CD4-positive, alpha-beta T cell treated with Interleukin-12 subunit alpha and Interleukin-12 subunit beta, for 1 hour (primary cell): ENCODE results near the gene MS4A10.

Experiments
- DNase-seq: peaks from one replicate; pipeline ENCODE4 v3.0.0-alpha.2; 2020

The MS4A10 gene

GRCh38 chr11:60830478-60831142, 45.5 kb downstream of the MS4A10 start:
- DNase-seq, result no peak

DNA sequence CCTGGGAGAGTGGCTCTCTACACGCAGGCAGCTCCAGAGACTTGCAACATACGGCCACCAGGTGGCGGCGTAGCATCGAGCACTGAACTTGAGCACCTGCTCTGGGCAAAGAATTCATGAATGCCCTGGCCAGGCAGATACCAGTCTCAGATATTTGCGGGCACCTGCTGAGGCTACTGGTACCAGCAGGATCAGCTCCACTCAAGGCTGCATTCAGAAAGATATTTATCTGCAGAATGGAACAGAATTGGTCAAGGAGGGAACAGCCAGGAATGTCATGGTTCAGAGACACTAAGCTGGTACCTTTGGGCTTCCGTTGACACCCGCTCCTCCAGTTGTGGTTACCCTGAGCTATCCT, 46.0 kb downstream of the MS4A10 start:
- DNase-seq, result peak; percentile 80

GRCh38 chr11:60831501-60832079, 46.5 kb downstream of the MS4A10 start:
- no peak for DNase-seq

DNA sequence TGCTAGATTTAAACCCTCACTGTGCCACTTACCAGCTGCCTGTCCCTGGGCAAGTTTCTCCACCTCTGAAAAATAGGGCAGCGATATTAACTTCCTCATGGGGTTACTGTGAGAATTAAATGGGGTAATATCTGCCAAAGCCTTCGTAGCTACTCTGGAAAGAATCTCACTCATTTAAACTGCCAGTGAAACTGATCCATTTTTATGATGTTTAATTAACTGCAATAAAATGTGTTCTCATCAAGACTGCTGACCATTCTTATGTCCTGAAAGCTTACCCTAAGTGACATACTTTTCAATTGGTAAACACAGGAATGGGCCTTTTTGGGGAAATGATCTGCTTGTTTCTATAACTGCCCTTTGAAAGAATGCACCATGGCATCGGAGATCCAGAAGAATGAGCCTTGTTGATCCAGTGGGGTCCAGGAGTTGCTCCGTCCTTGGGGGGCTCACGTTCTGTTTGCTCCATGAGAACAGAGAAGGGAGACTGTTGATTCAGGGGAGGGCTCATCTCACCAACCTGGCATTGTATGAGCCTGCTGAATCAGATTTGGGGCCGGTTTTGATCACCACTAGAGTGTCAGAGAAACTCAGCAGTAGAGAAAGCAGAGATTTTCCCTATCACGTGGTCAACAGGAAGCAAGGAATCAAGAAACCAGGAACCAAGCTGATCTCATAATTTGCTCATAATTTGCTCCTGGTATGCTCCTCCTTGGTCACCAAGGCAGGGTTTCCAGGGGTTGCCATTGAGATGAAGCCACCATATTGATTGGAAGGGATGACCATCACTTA, 49.8 kb downstream of the MS4A10 start:
- no peak for DNase-seq

- DNase-seq, result no peak
These were observed 50.4 kb downstream of the MS4A10 start for GRCh38 chr11:60835534-60835846.

DNA sequence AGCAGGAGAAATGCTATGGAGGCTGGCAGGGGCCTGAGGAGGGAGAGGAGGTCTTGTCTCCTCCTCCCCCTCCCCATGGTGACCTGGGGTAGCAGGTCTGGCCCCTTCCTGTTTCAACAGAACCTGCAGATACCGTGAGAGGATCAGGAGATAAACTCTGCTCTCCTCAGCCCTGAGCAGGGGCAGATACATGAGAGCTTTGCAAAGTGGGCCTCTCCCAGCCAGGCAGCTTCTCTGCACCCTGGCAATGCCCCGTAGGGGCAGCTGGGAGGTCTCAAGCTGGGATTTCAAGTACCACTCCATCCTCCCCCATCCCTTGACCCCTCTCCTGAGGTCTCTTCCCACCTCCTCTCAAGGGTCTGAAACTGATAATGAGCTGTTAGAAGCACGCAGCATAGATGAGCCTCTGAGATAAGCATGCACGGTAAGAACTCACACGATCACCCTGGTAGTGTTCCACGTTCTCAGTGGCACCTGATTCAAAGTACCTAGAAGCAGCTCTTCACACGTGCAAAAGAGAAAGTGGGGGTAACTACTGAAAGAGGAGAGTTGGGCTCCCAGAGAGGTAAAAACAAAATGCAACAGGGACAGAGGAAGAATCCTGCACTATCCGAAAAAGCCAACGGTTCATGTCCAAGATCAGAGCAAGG, 51.9 kb downstream of the MS4A10 start:
- no peak for DNase-seq

DNA sequence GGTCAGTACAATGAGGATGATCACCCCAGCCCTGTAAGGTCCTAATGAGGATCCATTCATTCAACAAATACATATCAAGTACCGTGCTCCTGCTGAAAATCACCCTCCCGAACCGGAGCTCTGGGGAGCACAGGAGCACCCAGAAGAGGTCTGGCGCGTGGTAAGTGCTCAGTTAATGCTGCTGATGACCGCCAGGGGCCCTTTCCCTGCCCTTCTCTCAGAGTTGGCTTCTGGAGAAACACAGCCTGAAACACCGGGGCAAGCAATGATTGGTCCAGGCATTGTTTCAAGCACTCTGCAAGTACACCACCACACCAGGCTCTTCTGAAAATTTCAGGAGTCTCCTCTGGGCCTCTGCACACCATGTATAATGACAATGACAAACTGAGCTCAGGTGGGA, 53.0 kb downstream of the MS4A10 start:
- no peak for DNase-seq

- DNase-seq, result no peak
These were observed 55.6 kb downstream of the MS4A10 start for GRCh38 chr11:60840470-60841430.

DNA sequence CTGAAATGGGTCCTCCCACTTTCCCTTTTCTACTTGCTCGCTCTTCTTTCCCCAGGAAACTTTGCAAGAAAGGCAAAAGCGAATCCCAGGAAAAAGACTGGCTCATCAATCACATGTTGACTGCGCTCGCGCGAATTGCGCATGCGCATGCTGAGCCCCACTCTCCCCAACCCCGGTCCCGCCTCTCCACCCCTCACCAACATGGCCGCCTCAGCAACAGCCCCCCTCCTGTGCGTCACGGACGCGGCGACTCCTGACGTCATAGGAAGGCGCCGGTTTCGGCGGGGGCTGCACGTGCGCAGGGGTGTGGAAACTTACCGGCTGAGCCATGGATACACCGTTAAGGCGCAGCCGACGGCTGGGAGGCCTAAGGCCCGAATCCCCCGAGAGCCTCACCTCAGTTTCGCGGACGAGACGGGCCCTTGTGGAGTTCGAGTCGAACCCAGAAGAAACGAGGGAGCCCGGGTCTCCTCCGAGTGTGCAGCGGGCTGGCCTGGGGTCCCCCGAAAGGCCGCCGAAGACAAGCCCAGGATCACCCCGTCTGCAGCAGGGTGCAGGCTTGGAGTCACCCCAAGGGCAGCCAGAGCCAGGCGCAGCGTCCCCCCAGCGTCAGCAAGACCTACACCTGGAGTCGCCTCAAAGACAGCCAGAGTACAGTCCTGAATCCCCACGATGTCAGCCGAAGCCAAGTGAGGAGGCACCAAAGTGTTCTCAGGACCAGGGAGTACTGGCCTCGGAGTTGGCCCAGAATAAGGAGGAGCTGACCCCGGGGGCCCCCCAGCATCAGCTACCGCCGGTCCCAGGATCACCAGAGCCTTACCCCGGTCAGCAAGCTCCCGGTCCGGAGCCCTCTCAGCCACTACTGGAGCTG, 56.9 kb downstream of the MS4A10 start, which contains the start of gene CCDC86:
TSS of gene CCDC86 (plus strand) at position 317 of the 871 bp plus-strand sequence. CDS start at position 329, 12 bp downstream.
- DNase-seq, result peak; percentile 98

- no peak for DNase-seq
These were observed 57.8 kb downstream of the MS4A10 start for GRCh38 chr11:60842668-60843600.

DNA sequence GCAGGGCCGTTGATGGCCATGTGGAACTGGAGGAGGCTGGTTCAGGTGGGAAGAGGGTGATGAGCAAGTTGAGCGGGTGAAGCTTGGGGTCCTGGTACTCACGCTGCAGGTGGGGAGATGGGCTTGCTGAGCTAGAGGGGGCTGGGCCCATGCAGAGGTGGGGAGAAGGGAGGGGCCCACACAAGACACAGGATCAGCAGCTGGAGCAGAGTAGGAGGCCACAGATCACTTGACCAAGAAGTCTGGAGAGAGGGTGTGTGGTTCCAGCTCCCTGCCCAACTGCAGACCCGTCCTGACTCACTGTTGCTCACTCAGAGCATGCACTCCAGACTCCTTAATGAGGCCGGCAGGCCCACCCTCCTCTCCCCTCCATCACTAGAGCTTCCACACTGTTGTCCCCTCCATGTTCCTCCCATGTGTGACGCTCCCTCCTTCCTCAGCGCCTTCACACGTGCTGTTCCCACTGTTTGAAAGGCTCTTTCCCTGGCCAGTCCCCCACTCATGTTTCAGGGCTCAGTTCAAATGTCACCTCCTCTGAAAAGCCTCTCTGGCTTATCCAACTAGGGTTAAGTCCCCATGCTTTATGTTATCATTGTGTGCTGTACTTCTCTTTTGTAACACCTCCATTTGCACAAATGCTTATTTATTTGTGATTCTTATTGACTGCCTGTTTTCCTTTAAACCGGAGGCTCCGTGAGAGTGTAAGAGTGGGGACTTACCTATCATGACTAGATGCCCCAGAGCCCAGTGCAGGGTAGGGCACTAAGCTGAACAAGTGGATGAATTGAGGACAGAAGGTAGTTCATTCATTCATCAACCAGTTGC, 59.1 kb downstream of the MS4A10 start:
- DNase-seq, result no peak

DNA sequence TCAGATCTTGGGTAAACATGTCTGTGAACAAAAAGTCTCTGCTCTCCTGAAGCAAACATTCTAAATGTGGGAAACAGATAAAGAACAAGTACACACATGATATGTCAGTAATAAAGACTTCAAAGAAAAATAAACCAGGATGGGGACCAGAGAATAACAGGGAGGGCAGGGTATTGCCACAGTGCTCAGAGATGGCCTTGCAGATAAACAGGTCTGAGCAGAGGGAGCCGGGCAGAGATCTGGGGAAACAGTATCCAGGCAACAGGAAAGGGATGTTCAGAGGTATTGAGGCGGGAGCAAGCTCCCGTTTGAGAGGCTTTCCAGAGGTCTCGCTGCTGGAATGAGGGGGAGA, 59.7 kb downstream of the MS4A10 start:
- DNase-seq, result no peak

DNA sequence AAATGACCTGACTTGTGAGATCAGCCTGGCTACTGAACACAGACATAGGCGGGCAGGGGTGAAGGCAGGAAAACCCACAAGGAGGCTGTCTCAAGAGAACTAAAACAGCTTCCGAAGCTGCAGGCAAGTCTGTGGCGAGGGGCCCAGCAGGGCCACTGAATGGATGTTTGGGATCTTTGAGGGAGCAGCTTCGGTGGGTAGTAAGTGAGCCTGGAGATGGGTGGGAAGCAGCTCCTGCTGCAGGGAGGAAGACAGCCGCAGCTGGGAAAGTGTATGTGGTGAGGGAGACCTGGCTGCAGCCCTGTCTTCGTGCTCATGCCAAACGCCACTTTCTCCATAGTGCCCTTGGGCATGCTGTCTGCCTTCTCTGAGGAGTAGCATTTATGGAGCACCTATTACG, 60.2 kb downstream of the MS4A10 start:
- no peak for DNase-seq

DNA sequence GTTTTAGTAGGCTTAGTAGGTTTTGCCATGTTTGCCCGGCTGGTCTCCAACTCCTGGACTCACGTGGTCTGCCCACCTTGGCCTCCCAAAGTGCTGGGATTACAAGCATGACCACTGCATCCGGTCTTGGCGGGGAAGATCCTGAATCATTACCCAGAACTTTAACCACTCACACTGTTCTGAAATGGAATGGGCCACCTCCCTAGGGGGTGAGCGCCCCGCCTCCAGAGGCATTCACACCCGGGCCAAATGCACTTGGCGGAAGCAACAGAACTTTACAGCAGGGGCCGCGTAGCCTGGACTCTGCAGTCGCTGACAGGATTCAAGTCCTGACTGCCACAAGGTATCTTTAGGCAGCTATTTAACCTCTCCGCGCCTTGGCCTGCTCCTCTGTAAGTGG, 62.1 kb downstream of the MS4A10 start:
- no peak for DNase-seq

DNA sequence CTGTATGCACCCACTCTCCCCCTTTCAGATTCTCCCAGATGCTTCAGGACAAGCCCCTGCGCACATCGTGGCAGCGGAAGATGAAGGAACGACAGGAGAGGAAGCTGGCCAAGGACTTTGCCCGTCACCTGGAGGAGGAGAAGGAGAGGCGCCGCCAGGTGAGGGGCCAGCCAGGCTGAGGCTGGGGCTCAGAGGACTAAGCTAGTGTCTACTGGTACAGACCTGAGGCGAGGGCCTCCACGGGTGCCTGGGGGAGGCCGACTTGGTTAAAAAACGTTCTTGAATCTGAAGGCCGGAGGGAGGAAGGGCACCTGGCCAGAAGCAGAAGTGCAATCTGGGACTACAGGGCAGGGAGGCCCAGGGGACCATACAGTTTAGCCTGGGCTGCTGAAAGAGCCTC, 62.8 kb downstream of the MS4A10 start:
- no peak for DNase-seq

DNA sequence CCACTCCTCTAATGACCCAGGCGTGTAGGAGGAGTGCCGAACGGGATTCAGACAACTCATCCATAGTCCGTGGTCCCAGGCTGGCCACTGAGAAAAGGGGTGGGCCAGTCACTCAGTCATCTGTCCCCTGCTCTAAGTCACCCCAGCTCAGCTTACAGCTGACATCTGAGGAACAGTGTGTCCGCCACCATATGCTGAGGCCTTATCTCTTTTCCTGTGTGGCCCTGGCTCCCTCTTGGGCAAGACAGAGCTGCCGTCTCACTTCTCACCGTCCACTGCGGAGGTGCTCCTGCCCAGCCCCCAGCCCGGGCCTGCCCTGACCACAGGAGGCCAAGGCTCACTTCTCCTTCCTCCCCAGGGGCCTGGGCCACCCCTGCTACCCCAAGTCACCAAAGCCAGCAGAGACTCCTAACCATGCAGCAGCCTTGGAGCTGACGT, 63.6 kb downstream of the MS4A10 start:
- no peak for DNase-seq

DNA sequence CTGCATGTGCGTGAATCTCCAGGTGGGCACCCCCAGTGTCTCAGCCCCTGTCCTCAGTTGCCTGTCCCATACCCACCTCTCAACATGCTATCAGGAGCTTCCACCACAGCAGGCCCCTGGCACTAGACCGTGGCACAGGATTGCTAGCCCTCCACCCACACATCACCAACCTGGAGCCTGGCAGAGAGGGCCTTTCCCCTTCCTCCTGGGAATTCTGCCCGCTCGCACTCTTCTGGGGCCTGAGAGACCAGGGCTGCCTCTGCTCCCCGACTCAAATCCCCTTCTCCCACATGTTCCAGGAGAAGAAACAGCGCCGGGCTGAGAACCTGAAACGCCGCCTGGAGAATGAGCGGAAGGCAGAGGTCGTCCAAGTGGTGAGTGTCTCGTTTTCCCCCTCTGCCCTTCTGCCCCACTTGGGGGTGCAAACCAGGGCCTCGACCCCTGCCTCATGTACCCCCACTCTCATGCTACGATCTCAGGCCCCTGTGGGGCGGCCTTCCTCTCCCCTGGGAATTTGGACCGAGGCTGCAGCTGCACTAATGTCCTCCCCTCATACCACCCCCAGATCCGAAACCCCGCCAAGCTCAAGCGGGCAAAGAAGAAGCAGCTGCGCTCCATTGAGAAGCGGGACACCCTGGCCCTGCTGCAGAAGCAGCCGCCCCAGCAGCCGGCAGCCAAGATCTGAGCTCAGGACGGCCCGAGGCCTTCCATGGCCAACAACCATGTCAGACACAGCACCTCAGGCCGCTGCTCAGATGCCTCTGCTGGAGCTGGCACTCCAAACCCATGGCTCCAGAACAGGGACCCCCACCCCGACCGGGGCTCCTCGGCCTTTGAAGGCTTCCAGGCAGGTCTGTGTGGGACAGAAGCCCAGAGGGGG, 64.7 kb downstream of the MS4A10 start:
- no peak for DNase-seq
